Activated CD4-positive, alpha-beta T cell treated with anti-CD3 and anti-CD28 coated beads for 36 hours (primary cell): ENCODE measurements around the gene PGM5. TPM values are rescaled to one million over a fixed set of nuclear protein-coding genes. Genes with fewer than 3 reads are reported as not detected.

Experiments
- ATAC-seq: fragments of 200-7000 bp; cut with Tn5 transposase; one replicate; pipeline ENCODE4 v1.10.0; 2021; ENCODE audit warnings: mild to moderate bottlenecking, moderate library complexity
- CTCF ChIA-PET: fragments of 350-600 bp; sonication (Branson Sonifier 250); formaldehyde crosslinking; loops from one replicate; lab custom pipeline; 2021; ENCODE audit warnings: antibody characterized with exemption; lab: Charles Lee
- POLR2A ChIA-PET: fragments of 350-600 bp; sonication (Branson Sonifier 250); formaldehyde crosslinking; loops from one replicate; lab custom pipeline; 2021; ENCODE audit warnings: antibody characterized with exemption, inconsistent platforms; lab: Charles Lee
- DNase-seq: peaks from one replicate; pipeline ENCODE4 v3.0.0-alpha.2; 2020
- H3K27ac Mint-ChIP-seq: one replicate; pipeline ENCODE4 v1.8.0; 2021; ENCODE audit warnings: mixed read lengths
- H3K27me3 Mint-ChIP-seq: one replicate; pipeline ENCODE4 v1.8.0; 2021; ENCODE audit warnings: mixed read lengths
- H3K36me3 Mint-ChIP-seq: one replicate; pipeline ENCODE4 v1.8.0; 2021; ENCODE audit warnings: low read depth, mixed read lengths
- H3K4me1 Mint-ChIP-seq: one replicate; pipeline ENCODE4 v1.8.0; 2021; ENCODE audit warnings: mixed read lengths
- H3K4me3 Mint-ChIP-seq: one replicate; pipeline ENCODE4 v1.8.0; 2021; ENCODE audit warnings: mild to moderate bottlenecking, moderate library complexity, mixed read lengths
- H3K9me3 Mint-ChIP-seq: one replicate; pipeline ENCODE4 v1.8.0; 2021; ENCODE audit warnings: low read depth, mixed read lengths
- intact Hi-C, 2 experiments: fragments of 100-400 bp; cut with DNase I in 1 of 2; cut with micrococcal nuclease in 1 of 2; formaldehyde crosslinking; loops; one replicate each; pipeline versions ENCODE4 v1.14.2 to v1.15.1; 2022 to 2024; cut with DNase I, micrococcal nuclease
- total RNA-seq, 2 experiments: library from RNA; stranded (reverse); gene quantifications; one replicate each; pipeline ENCODE4 v1.2.3, GENCODE V29; 2021

The PGM5 gene
- total RNA-seq, 2 experiments from 2014 or later, result not detected

DNA sequence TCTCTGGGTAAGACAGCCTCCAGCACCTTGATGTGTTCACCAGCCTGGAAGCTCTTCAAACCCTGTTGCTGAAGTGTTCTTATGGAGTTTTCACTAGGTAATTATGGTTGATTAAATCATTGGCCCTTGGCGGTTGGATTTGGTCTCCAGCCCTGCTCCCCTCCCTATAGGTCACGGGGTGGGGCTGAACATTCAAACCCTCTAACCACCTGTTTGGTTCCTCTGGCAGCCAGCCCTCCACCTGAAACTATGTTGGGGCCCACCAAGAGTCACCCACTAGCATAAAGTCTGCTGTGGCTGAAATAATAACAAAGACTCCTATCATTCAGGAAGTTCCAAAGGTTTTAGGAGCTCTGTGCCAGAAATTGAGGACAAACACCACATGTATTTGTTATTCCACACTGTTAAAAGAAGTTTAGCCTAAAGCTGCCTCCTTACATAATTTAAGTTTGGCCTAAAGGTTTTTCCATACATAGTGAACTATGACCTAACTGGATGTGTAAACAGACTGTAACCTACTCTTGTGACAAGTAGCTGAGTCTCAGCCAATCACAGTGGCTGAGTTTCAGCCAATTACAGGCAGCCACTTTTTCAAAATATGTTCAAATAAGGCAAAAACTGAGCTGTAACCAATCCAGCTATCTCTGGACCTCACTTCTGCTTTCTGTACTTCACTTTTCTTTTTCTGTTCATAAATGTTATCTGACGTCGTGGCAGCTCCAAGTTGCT is 149.4 kb downstream of the PGM5 start:
- DNase-seq, result no peak
- Mint-ChIP-seq H3K27ac (no peak overlapping the region), H3K9me3 (no peaks in the 10 kb centered on the region), H3K4me1 (no peaks in the 10 kb centered on the region), H3K4me3 (no peak overlapping the region), H3K27me3 (peaks cover 7% of the 10 kb centered on the region), H3K36me3 (no peaks in the 10 kb centered on the region)
- ATAC-seq, result no peak
- ChIA-PET CTCF (no interaction called here), POLR2A (no interaction called here)
- intact Hi-C loops, result no loop called here

DNA sequence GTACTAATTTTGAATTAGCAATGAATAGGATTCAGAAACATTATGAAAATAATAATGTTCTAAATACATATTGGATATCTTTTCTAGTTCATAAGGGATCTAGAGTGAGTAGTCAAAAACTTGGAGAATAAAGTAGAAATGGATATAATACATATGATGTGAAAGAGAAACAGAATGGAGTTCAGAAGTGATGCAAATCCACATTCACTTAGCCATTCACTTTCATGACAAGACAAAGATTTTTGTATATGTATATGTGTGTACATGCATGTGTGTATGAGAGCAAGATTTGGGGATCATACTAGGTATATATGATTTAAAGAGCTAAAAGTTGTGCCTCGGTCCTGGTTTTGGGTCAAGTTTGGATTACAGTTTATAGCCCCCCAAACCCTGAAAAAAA is 150.1 kb downstream of the PGM5 start:
- peaks cover 9% of the 10 kb centered on the region for H3K27me3 Mint-ChIP-seq
- intact Hi-C loops, result no loop called here
- H3K27ac Mint-ChIP-seq, result no peak overlapping the region
- POLR2A ChIA-PET, result no interaction called here
- no peaks in the 10 kb centered on the region for H3K4me1 Mint-ChIP-seq
- no peak overlapping the region for H3K4me3 Mint-ChIP-seq
- ATAC-seq (no peak), DNase-seq (no peak)
- CTCF ChIA-PET, result interaction anchor here (1.2 kb wide), 1 partner anchor 60 kb away, joined by 3 read pairs; no protein-coding TSS in a partner anchor
- no peaks in the 10 kb centered on the region for H3K9me3 Mint-ChIP-seq
- H3K36me3 Mint-ChIP-seq, result no peaks in the 10 kb centered on the region

DNA sequence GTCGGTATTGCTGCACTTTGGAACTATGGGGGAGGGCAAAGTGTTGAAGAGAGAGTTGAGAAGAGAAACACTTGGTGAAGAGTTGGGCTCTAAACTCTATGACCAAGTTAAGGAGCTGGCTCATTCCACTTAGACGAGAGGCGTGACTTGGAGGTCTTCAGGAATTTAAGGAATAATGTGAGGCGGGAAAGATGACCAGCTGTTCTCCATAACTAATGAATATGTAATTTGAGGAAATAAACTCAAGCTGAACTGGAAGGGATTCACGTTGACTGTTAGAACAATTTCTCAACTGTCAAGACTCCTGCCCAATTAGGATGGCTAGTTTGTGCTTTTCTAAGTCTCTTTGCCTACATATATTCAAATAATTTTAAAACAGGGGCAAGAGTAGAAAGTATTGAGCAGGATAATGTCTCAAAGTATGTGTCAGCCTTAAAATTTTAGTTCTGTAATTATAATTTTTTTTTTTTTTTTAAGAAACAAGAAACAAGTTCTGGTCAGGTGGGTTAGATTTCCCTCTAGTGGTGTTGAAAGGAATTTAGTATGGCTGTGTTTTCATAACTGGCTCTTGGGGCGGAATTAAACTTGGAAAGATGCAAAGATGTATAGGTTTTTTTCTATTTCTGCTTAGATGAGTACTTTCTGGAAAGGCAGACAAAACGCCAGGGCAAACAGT is 150.9 kb downstream of the PGM5 start:
- Mint-ChIP-seq H3K4me1 (no peaks in the 10 kb centered on the region), H3K27me3 (peaks cover 9% of the 10 kb centered on the region), H3K27ac (no peak overlapping the region), H3K4me3 (no peak overlapping the region), H3K9me3 (no peaks in the 10 kb centered on the region), H3K36me3 (no peaks in the 10 kb centered on the region)
- no peak for DNase-seq
- intact Hi-C loops, result no loop called here
- ChIA-PET CTCF (interaction anchor here (1.1 to 1.2 kb wide), 2 partner anchors 12 to 60 kb away, joined by 3 to 4 read pairs; no protein-coding TSS in a partner anchor), POLR2A (no interaction called here)
- no peak for ATAC-seq

DNA sequence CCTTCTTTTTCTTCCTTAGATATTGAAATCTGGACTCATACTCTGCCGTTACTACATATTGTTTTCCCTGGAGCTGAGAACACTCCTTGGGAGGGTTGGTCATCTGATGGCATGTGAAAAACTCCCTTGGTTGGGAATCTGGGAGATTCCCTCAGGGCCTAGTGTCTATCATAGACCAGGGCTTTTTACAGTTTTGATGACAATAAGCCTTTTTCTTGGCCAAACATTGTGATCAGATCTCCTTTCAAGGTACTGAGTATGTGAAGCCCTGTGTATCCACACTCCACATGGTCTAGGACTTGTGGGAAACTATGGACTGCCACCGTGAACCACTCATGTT is 151.4 kb downstream of the PGM5 start:
- H3K27ac Mint-ChIP-seq, result no peak overlapping the region
- no peaks in the 10 kb centered on the region for H3K9me3 Mint-ChIP-seq
- intact Hi-C loops, result no loop called here
- peaks cover 9% of the 10 kb centered on the region for H3K27me3 Mint-ChIP-seq
- CTCF ChIA-PET, result interaction anchor here (0.8 to 1.1 kb wide), 2 partner anchors 12 to 15 kb away, joined by 4 read pairs; no protein-coding TSS in a partner anchor
- POLR2A ChIA-PET, result no interaction called here
- H3K36me3 Mint-ChIP-seq, result no peaks in the 10 kb centered on the region
- no peak overlapping the region for H3K4me3 Mint-ChIP-seq
- DNase-seq (no peak), ATAC-seq (no peak)
- H3K4me1 Mint-ChIP-seq, result no peaks in the 10 kb centered on the region

DNA sequence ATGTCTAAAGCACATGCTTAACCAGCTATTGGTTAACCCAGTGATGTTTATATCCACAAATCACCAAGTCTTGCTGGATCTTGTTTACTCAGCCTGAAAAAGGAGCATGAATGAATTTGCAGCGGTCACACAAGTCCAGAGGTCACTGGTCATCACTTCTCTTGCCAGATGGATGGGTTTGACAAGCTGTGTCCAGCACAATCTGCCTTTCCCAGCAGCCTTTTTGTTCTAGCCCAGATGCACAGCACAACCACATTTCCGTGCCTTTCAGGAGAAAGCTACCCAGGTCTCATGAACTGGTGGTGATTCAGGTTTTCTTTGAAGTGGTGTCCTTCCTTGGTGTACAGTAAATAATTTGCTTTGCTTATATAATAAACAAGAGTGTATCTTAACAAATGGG is 152.1 kb downstream of the PGM5 start:
- POLR2A ChIA-PET, result no interaction called here
- no peaks in the 10 kb centered on the region for H3K9me3 Mint-ChIP-seq
- intact Hi-C loops, result no loop called here
- no peaks in the 10 kb centered on the region for H3K36me3 Mint-ChIP-seq
- H3K4me3 Mint-ChIP-seq, result no peak overlapping the region
- peaks cover 6% of the 10 kb centered on the region for H3K27me3 Mint-ChIP-seq
- CTCF ChIA-PET, result interaction anchor here (0.8 to 1.1 kb wide), 4 partner anchors 11 to 91 kb away, joined by 3 to 4 read pairs (median 4); no protein-coding TSS in a partner anchor
- no peaks in the 10 kb centered on the region for H3K4me1 Mint-ChIP-seq
- no peak overlapping the region for H3K27ac Mint-ChIP-seq
- ATAC-seq (no peak), DNase-seq (no peak)

DNA sequence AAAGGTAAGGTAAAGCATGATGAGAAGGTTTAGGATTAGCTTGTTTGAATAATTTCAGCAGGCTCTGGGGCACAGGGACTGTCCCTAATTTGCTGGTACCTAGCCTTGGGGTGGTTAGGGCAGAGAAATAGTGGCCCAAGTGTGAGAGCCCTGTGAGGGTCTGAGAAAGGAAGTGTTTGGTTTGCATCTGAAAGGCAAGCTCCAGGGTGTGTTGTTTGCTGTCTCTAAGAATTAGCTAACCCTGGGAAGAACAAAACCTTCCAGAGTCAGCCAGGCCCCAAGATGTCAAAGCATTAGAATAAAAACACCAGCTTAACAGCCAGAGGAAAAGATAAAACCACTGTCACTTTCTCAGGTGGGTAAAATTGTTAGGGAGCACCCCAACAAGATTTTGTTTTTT is 153.3 kb downstream of the PGM5 start:
- H3K27ac Mint-ChIP-seq, result no peak overlapping the region

DNA sequence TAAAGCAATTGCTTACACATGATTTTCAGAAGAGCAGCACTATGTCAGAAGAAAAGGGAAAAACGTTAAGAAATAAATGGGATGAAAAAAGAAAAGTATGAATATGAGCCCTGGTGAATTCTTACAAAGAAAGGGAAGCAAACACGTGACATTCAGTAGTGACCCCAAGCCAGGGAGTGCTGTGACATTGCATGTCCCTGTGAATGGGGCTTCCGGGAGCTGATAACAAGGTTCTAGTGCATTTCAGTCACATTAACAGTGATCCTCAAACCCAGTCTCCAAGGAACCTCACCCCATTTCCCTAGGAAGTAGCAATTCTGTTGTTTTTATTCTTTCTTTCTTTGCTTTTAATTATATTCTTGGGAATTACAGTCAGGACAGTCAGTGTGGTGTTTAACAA is 157.0 kb downstream of the PGM5 start:
- CTCF ChIA-PET, result interaction anchor here (0.8 to 1.1 kb wide), 2 partner anchors 17 to 55 kb away, joined by 3 read pairs; no protein-coding TSS in a partner anchor
- DNase-seq (no peak), ATAC-seq (no peak)
- H3K9me3 Mint-ChIP-seq, result peaks cover 2% of the 10 kb centered on the region
- no peak overlapping the region for H3K4me3 Mint-ChIP-seq
- intact Hi-C loops, result no loop called here
- POLR2A ChIA-PET, result no interaction called here
- H3K27ac Mint-ChIP-seq, result no peak overlapping the region
- peaks cover 4% of the 10 kb centered on the region for H3K27me3 Mint-ChIP-seq
- H3K36me3 Mint-ChIP-seq, result no peaks in the 10 kb centered on the region
- no peaks in the 10 kb centered on the region for H3K4me1 Mint-ChIP-seq

More for the DNA sequence above, 153.3 kb downstream of the PGM5 start:
- ChIA-PET POLR2A (interaction anchor here (0.7 kb wide), 1 partner anchor 486 kb away, joined by 5 read pairs; no protein-coding TSS in a partner anchor), CTCF (interaction anchor here (0.6 to 1.2 kb wide), 3 partner anchors 10 to 73 kb away, joined by 3 to 4 read pairs (median 3); no protein-coding TSS in a partner anchor)
- ATAC-seq, result no peak
- H3K4me3 Mint-ChIP-seq, result no peak overlapping the region
- no peaks in the 10 kb centered on the region for H3K9me3 Mint-ChIP-seq
- peaks cover 4% of the 10 kb centered on the region for H3K27me3 Mint-ChIP-seq
- no peaks in the 10 kb centered on the region for H3K4me1 Mint-ChIP-seq
- no peaks in the 10 kb centered on the region for H3K36me3 Mint-ChIP-seq
- intact Hi-C loops, result no loop called here
- no peak for DNase-seq

DNA sequence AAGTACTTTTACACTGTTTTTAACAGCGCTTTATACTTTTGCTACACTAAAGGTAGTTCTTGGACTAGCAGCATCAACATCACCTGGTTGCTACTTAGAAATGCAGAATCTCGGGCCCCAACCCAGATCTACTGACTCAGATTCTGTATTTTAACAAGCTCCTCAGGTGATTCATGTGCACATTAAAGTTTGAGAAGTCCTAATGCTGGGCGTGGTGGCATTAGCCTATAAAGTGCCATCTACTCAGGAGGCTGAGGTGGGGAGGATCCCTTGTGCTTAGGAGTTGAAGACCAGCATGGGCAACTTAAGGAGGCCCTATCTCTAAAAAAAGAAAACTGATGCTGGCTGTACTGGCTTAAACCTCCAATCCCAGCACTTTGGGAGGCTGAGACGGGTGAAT is 157.6 kb downstream of the PGM5 start:
- no peak overlapping the region for H3K27ac Mint-ChIP-seq
- H3K4me3 Mint-ChIP-seq, result no peak overlapping the region
- DNase-seq (no peak), ATAC-seq (no peak)
- ChIA-PET POLR2A (no interaction called here), CTCF (interaction anchor here (0.8 to 1.1 kb wide), 2 partner anchors 16 to 54 kb away, joined by 3 read pairs; no protein-coding TSS in a partner anchor)
- intact Hi-C loops, result no loop called here
- no peaks in the 10 kb centered on the region for H3K4me1 Mint-ChIP-seq
- H3K9me3 Mint-ChIP-seq, result peaks cover 2% of the 10 kb centered on the region
- H3K27me3 Mint-ChIP-seq, result peaks cover 6% of the 10 kb centered on the region
- no peaks in the 10 kb centered on the region for H3K36me3 Mint-ChIP-seq

DNA sequence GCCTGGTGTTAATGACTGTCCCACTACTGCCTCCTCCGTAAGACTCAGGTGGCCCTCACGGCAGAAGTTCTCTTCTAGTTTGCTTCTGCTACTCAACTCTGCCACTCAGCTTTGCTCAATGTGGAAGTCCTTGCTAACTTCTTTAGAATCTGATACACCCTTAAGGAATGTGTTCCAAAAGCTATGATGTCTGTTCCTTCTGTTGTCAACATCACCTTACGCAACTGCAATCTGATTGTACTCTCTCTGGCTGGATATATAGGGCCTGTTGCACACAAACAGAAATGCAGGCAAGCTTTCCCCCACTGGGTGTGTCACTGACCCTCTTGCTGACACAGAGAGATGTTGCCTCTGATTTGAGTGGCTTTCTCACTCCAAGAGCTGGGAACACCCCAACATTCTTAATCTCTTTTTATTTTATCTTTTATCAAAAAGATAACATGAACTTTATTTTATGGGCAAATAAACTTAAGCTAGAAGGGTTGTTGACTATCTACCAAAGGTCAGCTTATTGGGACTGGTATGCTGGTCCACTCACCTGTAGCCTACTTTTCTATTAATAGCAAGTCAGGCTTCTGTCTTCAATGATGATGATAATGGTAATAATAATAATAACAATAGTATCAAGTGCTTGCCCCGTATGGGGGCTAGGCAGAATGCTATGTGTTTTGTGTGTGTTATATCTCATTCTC is 159.1 kb downstream of the PGM5 start:
- Mint-ChIP-seq H3K27ac (peak overlapping the region; percentile 6), H3K36me3 (no peaks in the 10 kb centered on the region), H3K27me3 (peaks cover 6% of the 10 kb centered on the region), H3K4me3 (no peak overlapping the region), H3K4me1 (no peaks in the 10 kb centered on the region), H3K9me3 (peaks cover 2% of the 10 kb centered on the region)
- ChIA-PET CTCF (interaction anchor here (0.6 kb wide), 1 partner anchor 39 kb away, joined by 3 read pairs; no protein-coding TSS in a partner anchor), POLR2A (no interaction called here)
- ATAC-seq, result no peak
- intact Hi-C loops, result no loop called here
- no peak for DNase-seq

DNA sequence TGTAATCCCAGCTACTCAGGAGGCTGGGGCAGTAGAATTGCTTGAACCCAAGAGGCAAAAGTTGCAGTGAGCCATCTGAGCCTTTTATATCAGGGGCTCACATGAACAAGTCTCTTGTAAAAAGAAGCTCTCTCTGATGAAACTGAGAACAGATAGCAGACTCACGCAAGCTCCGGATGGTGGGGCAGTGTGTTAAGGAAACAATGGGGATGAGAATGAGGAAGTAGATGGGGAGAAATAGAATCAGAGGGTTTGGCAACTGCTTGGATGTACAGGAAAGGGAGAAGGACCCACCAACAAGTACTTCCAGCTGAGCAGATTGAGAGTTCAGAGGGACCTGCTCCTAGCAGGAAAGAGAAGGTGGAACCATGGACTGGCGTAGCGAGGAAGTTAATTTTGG is 165.7 kb downstream of the PGM5 start:
- Mint-ChIP-seq H3K27ac (no peak overlapping the region), H3K27me3 (peaks cover 17% of the 10 kb centered on the region), H3K36me3 (no peaks in the 10 kb centered on the region), H3K9me3 (peaks cover 2% of the 10 kb centered on the region), H3K4me1 (no peaks in the 10 kb centered on the region), H3K4me3 (no peak overlapping the region)
- intact Hi-C loops, result no loop called here
- ATAC-seq (no peak), DNase-seq (no peak)
- ChIA-PET POLR2A (no interaction called here), CTCF (no interaction called here)

DNA sequence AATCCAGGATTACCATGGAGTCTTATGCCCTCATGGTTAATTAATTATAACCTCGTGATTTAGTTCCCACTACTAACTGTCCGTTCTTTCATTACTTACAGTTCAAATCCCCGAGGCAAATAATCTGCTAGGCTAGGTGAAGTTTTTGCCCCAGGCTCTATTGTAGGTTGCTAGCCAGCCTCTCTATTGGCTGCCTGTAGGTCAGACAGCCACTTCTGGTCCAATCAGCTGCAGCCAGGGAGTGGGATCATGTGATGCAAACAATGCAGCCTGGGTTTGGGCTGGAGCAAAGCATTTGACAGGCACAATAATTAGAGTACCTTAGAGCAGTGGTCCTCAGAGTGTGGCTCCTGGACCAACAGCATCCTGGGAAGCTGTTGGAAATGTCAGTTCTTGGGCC is 166.5 kb downstream of the PGM5 start:
- H3K27ac Mint-ChIP-seq, result no peak overlapping the region
- no peaks in the 10 kb centered on the region for H3K36me3 Mint-ChIP-seq
- peaks cover 2% of the 10 kb centered on the region for H3K9me3 Mint-ChIP-seq
- DNase-seq (no peak), ATAC-seq (no peak)
- ChIA-PET CTCF (no interaction called here), POLR2A (no interaction called here)
- H3K27me3 Mint-ChIP-seq, result peaks cover 17% of the 10 kb centered on the region
- intact Hi-C loops, result no loop called here
- H3K4me3 Mint-ChIP-seq, result no peak overlapping the region
- H3K4me1 Mint-ChIP-seq, result no peaks in the 10 kb centered on the region
